ENCODE data around the gene THRB.
A peak's percentile ranks its signal among the peaks of the same experiment; 100 is the strongest.

The THRB gene

DNA sequence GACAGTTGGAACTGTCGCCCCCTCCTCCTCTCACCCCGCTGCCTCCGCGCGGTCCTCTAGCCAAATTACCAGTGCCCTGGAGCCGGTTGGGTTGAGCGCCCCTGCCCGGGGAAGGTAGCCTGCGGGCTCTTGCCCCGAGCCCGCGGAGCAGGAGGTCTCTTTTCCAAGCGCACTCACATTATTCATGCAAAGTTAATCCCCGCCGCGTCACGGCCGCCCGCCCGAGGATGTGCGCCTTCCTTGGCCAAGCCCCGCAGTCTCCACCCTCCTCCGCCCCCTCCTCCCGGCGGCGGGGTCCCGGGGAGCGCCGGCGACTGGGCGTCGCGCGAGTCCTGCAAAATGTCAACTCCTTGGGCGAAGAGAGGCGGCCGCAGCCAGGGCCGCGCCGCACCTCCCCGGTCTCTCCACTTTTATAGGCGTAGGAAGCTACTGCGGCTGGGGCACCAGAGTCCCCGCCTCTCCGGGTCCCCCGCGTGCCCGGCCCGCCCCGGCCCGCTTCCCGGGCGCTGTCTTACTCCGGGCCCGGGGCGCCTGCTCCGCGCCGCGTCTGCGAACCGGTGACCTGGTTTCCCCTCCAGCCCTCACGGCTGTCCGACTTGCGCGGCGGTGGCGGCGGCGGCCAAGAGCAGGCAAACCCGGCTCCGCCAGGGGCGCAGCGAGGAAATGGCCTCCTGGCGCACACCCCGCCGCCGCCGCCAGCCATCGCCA, at the start of gene THRB:
Gene THRB, minus strand, starts transcription at position 233 of the 708 bp plus-strand sequence.
- peak; percentile 79 for DNase-seq (ENCODE audit: low spot score)

DNA sequence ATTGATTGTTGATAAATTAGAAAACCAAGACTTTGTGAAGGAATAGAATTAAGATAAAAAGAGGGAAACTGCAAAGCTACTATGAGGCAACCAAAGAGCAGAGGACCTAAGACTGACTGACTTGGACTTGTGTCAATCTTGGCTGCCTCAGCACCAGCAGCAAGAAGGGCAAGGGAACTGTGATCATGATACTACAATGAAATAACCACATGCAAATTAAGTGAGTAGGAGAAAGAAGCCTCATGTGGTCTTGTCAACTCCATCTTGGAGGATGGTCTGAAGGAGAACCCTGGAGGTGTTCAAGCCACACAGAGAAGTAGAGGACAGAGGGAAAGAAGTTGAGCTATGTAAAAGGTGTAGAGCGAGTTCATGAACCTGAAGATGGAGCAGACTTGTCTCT, 47.3 kb upstream of the THRB start:
- DNase-seq (ENCODE audit: low spot score), result no peak

DNA sequence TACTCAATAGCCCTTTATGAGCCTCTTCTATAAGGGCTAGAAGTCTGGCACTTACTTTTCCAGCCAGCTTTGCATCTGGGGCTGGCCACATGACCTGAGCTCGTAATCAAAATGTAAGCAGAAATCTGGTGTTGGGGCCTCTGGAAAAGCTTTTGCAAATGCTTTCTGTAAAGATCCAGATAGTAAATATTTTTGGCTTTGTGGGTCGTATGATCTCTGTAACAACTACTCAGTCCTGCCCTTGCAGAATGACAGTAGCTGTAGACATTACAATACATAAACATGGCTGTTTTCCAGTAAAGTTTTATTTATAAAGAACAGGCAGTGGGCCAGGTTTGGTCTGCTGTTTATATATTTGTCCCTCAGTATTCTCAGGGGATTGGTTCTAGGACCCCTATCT, 46.2 kb upstream of the THRB start:
- DNase-seq (ENCODE audit: low spot score), result no peak

DNA sequence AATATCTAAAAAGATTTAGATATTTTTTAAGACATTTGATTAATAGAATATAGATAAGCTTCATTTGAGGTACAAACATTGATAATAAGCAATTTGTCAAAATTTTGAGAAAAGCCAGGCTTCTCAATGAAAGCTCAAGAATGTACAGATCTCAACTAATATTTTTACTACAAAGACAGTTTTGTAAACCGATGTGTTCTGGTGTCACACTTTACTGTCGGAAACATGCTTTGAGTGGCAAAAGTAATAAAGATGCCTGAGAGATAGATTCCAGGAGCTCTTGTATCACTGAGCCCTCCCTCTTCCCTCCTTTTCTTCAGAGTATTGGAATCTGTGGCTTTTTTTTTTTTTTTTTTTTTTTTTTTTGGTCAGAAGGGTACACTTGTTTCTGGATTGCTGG, 45.0 kb upstream of the THRB start:
- DNase-seq (ENCODE audit: low spot score), result no peak

DNA sequence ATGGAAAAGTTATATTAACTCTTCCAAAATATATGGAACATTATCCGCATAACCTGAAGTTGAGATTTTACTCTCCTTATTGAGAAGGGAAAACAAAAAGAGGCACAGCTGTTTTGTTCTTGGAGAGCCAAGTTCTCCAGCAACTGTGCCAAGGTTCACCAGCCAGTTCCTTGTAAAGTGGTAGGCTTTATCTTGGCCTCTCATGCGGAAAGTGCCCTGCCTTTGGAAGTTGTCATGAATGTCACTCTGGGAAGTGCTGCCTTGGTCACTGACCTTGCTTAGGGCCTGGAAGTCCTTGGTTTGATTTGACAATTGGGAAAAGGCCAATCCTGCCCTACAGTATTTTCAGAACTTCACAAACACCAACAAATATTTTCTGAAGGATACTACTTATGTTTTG, 44.2 kb upstream of the THRB start:
- no peak for DNase-seq (ENCODE audit: low spot score)

DNA sequence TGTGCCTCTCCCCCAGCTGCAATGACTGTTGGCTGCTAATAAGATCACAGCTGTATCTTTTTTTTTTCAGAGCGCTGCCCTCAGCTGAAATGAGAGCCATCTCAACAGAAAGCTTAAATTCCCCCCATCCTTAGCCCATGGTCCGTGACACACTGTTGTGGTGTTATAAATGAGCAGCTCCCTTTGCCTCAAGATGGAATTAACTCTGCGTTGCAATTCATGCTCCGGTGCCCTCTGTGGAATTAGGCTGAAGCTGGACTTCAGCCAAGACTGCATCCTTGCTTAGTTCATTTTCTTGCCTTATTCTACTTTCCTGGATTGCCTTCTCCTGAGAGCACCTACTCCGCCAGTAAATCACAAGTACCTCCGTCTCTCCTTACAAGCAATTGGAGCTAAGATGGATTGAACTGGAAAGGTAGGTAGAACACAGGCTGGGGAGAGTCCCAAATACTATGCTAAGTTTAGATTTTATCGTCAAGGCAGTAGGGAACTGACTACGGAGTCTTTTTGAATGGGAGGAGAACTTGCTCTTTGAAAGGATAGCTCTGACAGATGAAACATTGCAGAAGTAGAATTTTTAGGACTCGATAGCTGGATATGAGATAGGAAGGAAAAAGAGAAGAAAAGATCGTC, 39.0 kb upstream of the THRB start:
- no peak for DNase-seq (ENCODE audit: low spot score)

DNA sequence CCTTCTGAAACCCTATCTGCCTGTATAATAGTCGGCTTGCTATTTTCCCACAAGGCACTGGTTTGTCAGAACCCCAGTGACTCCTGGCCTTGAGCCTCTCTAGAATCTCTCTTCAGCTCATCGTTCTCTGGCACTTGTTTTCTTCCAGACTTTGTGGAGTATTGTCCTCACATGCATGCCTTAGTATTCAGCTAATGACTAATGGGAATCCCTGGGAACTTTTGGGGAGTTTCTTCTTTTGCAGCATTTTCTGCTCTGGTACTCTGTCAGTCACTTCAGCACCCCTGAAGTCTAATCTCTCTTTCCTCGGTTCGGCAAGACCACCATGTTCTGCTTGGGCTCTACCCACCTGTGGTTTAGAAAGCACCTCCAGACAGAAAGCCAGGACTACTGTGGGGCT, 35.8 kb upstream of the THRB start:
- DNase-seq (ENCODE audit: low spot score), result no peak

DNA sequence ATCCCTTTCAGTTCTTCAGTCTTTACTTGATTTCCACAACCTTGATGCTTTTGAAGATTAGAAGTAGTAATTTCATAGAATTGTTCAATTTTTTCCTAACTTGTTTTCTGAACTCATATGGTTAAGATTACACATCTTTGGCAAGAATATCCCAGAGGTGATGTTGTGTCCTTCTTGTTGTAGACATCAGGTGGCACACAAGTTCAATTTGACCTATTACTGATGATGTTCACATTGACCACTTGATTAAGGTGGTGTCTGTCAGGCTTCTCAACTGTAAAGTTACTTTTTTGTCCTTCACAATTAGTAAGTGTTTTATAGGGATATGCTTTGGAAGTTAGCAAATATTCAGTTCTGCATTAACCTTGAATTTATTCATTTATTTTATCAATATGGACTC, 34.6 kb upstream of the THRB start:
- no peak for DNase-seq (ENCODE audit: low spot score)

DNA sequence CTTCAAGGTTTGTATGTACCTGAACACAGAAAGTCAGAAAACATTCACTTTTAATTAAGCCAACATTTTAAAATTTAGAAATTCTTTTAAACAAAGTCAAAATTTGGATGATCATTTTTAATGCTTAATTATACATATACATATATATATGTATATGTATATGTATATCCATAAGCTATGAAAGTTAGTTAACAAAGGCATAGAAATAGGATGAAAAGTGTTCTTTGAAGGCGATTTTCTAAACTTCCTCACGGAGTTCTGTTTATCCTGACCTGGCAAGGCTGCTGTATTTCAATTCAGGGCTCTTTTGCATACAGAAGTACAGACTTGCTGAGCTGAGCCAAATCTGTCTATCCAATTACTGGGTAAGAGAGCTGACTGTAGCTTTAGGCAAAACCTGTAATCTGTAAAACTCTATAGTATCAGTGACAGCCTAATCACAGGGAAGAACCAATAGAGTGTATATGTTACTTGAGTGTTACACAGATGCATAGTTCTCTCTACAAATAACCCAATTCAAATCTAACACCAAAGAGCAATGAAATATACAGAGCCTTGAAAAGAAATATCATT, 32.1 kb upstream of the THRB start:
- DNase-seq (ENCODE audit: low spot score), result no peak

DNA sequence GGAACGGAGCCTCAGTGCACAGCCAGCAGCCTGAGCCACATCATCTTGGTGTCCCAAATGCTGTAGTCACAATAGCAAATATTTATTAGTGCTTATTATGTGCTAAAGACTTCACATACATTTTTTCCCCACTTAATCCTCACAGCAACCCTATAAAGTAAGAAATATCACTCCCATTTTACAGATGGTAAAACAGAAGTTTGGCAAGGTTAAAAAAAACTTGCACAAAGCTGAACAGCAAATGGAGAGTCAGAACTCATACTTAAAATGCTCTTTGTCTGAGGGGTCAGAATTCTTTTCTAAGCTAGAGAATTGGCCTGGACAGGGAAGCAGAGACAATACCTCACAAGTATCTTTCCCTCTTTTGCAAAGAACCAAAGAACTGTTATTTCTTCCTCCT, 30.9 kb upstream of the THRB start:
- no peak for DNase-seq (ENCODE audit: low spot score)

DNA sequence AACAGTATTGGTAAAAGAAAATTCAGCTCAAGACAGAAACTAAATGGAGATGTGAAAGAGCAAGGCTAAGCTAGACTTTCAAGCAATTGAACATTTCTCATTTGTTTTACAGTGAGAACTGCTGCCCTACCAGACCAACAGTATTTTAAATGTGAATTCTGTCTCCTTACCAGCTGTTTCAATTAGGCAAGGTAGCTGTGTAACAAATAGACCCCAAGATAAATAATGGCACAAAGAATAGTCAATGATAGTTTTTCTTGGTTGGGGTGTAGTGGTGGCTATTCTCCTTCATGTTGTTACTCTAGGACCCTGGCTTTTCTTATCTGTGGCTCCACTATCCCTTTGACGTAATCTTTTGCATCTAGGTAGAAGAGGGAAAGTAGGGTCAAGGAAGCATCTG, 30.4 kb upstream of the THRB start:
- DNase-seq (ENCODE audit: low spot score), result no peak

DNA sequence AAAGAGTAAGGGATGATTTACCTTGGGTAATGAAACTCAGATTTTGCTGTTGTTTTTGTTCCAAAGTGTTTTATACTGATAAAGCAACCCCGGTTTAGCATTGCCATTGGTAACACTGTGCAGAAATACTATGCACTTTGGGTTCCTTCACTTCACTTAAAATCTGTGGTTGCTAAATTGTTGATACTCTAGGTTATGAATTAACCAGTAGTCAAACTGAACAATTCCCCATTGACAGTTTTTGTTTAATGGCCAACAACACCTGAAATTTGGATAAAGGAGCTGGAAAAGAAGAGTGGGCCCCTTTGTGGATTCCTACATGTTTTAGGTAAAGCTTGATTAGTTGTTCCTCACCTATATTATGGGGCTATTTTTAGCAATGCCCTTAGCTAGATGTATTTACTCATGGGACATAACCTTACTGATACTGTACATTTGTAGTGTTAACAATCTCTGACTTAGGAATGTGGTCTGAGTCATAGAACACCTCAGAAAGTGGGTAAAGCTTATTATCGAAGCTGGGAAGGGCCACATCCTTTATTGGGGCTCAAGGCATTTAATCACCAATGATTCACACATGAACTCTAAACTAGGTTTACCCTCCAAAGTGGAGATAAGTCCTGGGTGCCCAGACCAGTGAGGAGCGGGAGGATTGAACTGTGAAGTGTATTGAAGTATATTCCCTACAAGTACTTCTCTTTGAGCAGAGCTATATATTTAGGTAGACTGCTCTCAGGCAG, 29.5 kb upstream of the THRB start:
- no peak for DNase-seq (ENCODE audit: low spot score)

DNA sequence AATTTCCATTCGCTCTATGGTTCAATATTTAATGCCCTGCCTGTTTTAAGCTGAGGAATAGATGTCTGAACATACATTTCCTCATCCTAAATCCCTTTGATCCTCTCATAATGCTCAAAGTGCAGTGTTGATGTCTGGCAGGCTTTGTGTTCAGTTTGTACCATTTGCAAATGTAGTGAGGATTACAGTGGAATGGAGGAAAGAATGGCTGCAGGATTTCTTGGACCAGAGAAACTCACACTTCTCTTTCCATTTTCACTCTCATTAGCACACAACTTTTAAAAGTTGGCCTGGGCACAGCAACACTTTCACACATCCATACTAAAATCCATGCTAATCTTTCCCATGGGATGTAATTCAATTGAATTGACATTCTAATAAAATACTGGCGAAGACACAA, 28.6 kb upstream of the THRB start:
- DNase-seq (ENCODE audit: low spot score), result no peak

DNA sequence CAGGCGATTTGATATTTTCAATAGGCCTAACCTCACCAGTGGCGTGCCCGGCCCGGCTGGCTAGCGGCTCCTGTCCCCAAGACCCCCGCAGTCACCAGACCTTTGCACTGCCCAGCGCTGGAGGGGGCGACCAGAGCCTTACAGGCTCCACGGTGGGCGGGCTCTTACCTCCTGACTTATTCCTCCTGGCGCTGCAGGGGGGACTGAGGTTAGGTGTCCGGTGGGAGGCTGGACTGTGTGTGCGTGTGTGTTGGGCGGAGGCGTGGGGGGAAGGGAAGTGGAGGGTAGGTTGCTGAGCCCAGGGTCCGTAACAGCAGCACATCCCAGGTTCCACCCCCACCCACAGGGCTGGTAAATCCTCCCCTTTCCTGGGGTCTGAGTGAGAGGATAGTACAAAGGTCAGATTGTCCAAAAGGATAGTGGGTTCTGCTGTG, 27.5 kb upstream of the THRB start:
- DNase-seq (ENCODE audit: low spot score), result no peak

DNA sequence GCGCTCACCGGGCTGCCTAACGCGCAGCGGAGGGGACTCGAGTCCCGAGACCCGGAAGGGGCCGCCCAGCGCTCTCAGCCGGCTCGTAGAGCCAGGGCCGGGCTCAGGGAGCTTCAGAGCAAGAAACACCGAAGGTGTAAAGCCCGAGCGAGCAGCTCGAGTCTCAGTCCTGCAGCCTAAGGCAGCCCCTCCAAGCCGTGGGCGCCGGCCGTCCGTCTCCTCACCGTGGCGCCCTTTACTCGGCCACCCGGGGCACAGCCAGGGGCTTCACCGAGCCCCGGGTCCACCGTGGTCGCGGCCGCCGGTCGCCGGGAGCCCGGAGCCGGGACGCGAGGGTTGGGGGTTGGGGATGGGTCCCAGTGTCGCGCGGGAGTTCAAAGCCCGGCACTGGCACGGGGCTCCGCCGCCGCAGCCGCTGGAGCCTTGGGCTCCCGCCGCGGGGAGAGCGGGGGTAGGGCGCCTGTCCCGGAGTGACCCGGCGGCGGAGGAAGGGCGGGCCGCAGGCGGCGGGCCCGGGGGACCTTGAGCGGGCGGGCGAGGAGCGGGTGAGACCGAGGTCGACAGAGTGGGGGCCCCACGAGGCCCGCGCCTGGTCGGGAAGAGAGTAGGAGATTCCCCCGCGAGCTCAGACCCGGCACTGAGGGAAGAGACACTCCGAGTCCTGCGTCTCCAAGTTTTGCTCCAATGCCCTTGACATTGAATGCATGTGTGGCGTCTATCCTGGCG, 26.9 kb upstream of the THRB start:
- peak; percentile 76 for DNase-seq (ENCODE audit: low spot score)

DNA sequence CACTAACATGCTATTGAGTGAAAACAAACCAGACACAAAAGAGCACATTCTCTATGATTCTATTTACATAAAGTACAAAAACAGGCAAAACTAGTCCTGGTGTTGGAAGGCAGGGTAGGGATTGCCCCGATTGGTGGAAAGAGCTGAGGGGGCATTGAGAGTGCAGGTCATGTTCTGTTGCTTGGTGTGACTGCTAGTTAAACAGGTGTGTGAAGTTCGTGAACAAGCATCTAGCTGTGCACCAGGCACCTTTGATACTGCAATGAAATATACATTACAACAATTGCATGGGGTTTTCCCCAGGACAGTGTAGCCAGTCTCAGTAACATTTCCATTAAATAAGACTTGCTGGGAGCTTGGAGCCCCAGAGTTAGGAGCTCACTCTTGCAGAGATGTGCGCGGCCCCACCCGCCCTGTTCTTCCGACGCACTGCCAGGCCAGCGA, 26.3 kb upstream of the THRB start:
- DNase-seq (ENCODE audit: low spot score), result no peak

DNA sequence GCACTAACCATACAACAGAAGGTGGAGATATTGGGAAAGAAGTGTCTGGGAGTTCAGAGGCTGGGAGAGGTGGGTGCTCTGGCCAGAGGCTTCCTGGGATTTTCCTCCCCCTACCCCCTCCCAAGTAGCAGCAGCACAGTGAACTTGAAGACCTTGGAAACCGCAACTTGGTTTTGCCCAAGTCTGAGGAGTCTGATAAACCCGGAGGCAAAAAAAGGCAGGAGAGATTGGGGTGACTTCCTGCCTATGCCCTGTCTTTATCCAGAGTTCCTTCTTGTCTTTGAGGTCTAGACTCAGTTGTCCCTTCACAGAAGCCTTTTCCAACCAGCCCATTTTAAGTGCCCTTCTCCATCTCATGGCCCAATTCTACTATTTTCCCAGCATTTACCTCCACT, 25.4 kb upstream of the THRB start:
- no peak for DNase-seq (ENCODE audit: low spot score)

DNA sequence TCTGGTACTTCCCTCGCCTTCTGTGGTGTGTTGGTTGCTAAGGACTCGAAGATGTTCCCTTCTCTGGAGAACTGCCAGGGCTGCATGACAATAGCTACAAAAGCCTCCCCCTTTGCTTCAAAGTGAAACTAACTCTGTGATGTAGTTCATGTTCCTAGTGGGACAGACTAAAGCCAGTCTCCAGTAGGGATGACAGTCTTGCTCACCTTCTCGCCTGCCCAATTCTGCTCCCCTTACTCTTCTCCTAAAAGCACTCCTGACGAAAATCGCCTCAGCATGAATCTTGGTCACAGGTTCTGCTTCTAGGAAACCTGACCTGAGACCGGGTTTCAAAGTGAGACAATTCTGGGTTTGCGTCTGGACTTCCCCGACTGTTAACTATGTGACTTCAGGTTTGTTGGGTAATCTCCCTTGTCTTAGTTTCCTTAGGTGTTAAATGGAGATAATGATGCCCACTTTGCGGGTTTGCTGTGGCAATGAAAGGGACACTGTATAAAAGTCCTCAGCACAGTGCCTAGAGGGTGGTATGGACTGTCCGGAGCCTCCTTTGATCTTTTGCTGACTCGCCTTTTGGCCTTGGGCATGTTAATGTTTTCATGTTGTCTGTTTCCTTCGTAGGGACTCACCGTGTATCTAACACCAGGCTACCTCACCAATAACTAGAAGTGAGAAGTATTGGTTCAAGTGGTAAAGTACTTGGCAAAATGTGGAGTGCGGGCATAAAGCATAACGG, 24.9 kb upstream of the THRB start:
- DNase-seq (ENCODE audit: low spot score), result no peak

DNA sequence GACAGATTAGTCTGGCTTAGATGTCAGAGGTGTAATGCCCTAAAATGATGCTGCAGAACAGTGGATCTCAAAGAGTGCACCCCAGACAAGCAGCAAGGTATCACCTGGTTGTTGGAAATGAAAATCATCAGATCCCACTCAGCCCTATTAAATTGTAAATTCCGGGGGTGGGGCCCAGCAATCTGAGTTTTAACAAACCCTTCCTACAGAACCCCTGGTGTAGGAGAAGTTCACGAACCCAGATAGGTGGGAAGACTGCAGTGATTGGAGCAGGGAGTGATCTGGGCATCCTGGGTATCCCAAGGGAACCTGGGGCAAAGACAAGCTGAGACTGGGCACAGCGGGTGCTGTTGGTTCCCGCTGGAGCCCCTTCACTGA, 24.3 kb upstream of the THRB start:
- no peak for DNase-seq (ENCODE audit: low spot score)

DNA sequence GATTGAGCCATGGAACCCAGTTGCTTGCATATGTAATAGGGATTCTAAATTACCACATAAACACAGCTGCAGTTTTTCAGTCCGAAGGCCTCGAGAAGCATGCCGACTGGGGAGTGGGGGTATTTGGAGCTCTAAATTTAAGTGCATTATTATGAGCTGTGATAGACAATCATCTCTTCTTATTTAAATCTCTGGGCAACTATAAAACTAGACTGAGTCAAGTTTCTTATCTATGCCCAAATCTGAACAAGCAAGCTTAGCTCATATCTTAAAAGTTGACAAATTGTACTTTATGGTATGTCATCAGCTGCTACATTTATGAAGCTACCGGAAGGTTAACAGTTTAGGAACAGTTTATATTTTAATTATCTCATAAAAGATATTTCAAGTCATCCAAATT, 19.5 kb upstream of the THRB start:
- DNase-seq (ENCODE audit: low spot score), result no peak

DNA sequence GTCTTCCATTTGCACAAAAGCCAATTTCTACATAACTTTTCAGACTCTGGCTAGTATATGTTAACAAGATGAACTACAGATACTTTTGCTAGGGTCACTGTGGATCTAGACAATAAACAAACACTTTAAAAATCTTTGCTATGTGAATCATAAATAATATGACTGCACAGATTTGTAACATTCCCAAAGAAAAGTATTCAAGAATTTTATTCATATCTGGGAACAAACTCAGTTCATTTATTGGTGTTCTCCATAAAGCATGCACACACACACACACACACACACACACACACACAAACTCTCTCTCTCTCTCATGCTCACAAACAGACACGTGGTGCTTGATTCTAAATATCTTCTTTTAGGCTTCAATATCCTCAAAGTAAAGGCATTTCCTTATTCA, 18.8 kb upstream of the THRB start:
- DNase-seq (ENCODE audit: low spot score), result no peak
